Skeletal muscle tissue (tissue), 4 donors: ENCODE measurements around the gene SLC30A4. TPM values are rescaled to one million over a fixed set of nuclear protein-coding genes. Genes with fewer than 3 reads are reported as not detected.

Source experiments
- H3K27ac ChIP-seq: one replicate; pipeline ENCODE4 v1.7.0; 2013; ENCODE audit warnings: mild to moderate bottlenecking, low read depth, low read length, inconsistent platforms
- H3K27me3 ChIP-seq, 3 donors: one replicate each; pipeline ENCODE4 v1.7.0; 2013; ENCODE audit warnings: low read length in 3 of 3; ENCODE audit not compliant: control insufficient read depth in 3 of 3, insufficient read depth in 3 of 3
- H3K36me3 ChIP-seq, 3 donors: one replicate each; pipeline ENCODE4 v1.7.0; 2013; ENCODE audit warnings: low read length in 3 of 3; ENCODE audit not compliant: control insufficient read depth in 3 of 3, insufficient read depth in 3 of 3
- H3K4me1 ChIP-seq, 3 donors: one replicate each; pipeline ENCODE4 v1.7.0; 2013; ENCODE audit warnings: low read length in 3 of 3, mild to moderate bottlenecking in 3 of 3; ENCODE audit not compliant: control insufficient read depth in 3 of 3, insufficient read depth in 3 of 3
- H3K4me3 ChIP-seq, 3 donors: one replicate each; pipeline ENCODE4 v1.7.0; 2013; ENCODE audit warnings: low read length in 3 of 3
- H3K9ac ChIP-seq, 3 donors: one replicate each; pipeline ENCODE4 v1.7.0; 2013; ENCODE audit warnings: low read length in 3 of 3, mild to moderate bottlenecking in 3 of 3, moderate library complexity in 2 of 3, low read depth in 1 of 3
- H3K9me3 ChIP-seq, 3 donors: one replicate each; pipeline ENCODE4 v1.7.0; 2013; ENCODE audit warnings: low read length in 3 of 3; ENCODE audit not compliant: control insufficient read depth in 3 of 3
- total RNA-seq: library from RNA; depleted of rRNA; stranded (reverse); fragments of >200 nt; gene quantifications from one replicate; pipeline ENCODE4 v1.2.3, GENCODE V29; 2014
- donor health status: Osteomylitis.

Gene SLC30A4
- total RNA-seq, 1 donor from 2014 or later: 8.9 TPM

DNA sequence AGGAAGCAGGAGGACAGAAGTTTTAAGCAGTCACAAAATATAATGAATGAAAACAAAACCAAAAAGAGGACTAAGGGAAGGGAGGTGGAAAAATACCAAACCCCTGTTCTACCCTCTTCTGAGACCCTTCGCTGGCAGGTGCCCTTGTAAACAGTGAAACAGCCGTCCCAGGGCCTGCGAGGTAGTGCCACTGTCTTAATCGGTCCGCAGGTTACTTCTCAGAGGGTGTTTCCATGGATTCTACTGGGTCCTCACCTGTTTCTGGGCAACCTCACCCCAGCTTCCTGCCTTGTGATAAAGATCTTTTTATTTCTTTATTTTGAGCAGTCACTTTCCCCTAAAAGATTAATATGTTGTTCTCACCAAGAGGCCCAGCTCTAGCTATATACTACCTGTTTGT is 65.3 kb downstream of the SLC30A4 start:
- H3K27ac ChIP-seq: no peak overlapping the region
- H3K27me3 ChIP-seq: no peaks in the 10 kb centered on the region
- H3K36me3 ChIP-seq: no peaks in the 10 kb centered on the region
- H3K9me3 ChIP-seq: no peaks in the 10 kb centered on the region
- H3K4me3 ChIP-seq: no peak overlapping the region
- H3K4me1 ChIP-seq: peaks cover 0 to 10% (median 6%) of the 10 kb centered on the region in 3 donors
- no peak overlapping the region for H3K9ac ChIP-seq

- H3K9ac ChIP-seq: no peak overlapping the region
- peaks cover 0 to 10% (median 6%) of the 10 kb centered on the region in 3 donors for H3K4me1 ChIP-seq
- no peaks in the 10 kb centered on the region for H3K9me3 ChIP-seq
- no peak overlapping the region for H3K27ac ChIP-seq
- no peaks in the 10 kb centered on the region for H3K27me3 ChIP-seq
- H3K4me3 ChIP-seq: no peak overlapping the region
- no peaks in the 10 kb centered on the region for H3K36me3 ChIP-seq
Measured at GRCh38 chr15:45456212-45457106, 66.1 kb downstream of the SLC30A4 start.

DNA sequence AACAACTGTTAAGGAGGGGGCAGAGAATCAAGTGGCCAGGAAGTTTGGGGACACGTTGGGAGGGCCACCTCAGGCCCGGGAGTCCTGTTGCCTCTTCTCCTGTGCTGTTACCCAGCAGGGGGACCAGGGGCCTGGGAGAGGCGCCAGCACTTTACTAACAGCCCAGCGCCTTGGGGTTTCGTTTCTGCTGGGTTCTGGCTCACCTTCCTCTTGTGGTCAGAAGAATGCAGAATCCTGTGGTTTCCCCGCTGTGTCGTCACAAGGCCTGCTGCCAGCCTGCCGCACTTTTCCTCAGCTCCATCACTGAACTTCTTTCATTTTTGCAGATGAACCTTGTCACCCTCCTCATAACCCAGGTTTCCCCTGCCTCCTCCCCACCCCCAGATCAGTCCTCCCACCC is 67.7 kb downstream of the SLC30A4 start:
- Histone ChIP-seq H3K9ac (no peak overlapping the region), H3K27ac (no peak overlapping the region), H3K4me3 (no peak overlapping the region), H3K4me1 (peaks cover 0 to 10% (median 6%) of the 10 kb centered on the region in 3 donors), H3K36me3 (no peaks in the 10 kb centered on the region), H3K27me3 (peaks cover 0 to 7% (median 0%) of the 10 kb centered on the region in 3 donors), H3K9me3 (no peaks in the 10 kb centered on the region)

DNA sequence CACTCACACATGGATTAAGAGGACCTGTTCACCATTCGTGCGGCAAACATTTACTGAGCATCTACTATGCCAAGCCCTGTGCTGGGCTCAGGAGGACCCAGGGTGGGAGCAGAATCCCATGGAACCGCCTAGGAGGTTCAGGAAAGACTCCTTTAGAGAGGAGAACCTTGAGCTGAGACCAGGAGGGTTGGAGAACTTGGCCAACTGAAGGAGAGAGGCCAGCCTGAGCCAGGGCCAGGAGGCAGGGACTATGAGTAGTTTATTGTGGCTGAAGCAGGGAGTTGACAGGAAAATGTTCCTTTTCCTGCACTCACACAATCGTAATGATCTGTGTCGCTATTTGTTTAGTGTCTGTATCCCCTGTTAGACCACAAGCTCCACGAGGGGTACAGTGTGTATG is 71.3 kb downstream of the SLC30A4 start:
- H3K27me3 ChIP-seq: peaks cover 0 to 19% (median 4%) of the 10 kb centered on the region in 3 donors

DNA sequence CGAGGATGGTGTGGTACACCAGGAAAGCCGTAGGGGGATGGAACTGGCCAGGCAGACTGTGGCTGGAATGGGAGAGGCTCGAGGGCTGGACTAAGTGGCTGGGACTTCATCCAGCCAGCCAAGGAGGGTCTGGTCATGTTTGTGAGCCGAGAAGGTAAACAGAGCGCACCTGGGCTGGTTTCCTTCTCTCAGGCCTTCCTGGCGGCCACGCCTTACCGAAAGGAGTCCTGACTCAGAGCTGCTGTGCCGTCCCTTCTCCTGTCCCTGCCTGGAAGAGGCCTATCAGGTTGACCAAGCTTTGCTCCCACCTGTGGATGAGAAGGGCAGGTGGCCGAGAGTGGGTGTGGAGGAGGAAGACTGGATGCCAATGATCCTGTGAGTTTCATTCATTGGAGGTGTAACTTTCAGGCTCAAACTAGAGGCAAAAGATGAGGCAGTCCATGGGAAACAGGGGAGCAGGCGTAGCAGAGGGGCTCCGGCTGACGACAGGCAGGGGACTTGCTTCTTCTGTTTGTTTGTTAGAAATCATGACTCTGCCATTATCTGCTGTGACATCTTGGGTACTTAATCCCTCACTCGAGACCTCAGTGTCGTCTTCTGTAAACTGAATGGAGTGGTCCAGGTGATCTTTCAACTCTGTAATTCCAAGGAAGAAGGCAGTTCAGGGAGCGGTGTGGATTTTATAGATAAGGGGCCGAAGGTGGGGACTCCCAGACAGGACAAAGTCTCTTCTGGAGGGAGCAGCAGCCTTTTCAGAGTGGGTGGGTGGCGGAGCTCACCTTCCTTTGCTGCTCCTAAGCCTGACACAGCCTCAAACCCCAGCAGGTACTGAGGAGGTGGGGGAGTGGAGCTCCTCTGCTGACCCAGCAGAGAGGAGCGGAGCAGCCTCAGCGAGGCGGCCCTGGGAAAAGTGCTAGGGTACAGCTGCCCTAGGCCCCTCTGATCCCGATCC is 72.4 kb downstream of the SLC30A4 start:
- no peaks in the 10 kb centered on the region for H3K9me3 ChIP-seq
- peaks cover 0 to 5% (median 3%) of the 10 kb centered on the region in 3 donors for H3K4me1 ChIP-seq
- no peaks in the 10 kb centered on the region for H3K36me3 ChIP-seq
- no peak overlapping the region for H3K4me3 ChIP-seq
- no peak overlapping the region for H3K9ac ChIP-seq
- peaks cover 0 to 19% (median 11%) of the 10 kb centered on the region in 3 donors for H3K27me3 ChIP-seq
- no peak overlapping the region for H3K27ac ChIP-seq

More for the DNA sequence above, 71.3 kb downstream of the SLC30A4 start:
- Histone ChIP-seq H3K9me3 (no peaks in the 10 kb centered on the region), H3K4me1 (peaks cover 0 to 5% (median 3%) of the 10 kb centered on the region in 3 donors), H3K27ac (no peak overlapping the region), H3K9ac (no peak overlapping the region), H3K4me3 (no peak overlapping the region), H3K36me3 (no peaks in the 10 kb centered on the region)

- Histone ChIP-seq H3K9me3 (no peaks in the 10 kb centered on the region), H3K9ac (no peak overlapping the region), H3K4me1 (peaks cover 0 to 3% (median 0%) of the 10 kb centered on the region in 3 donors), H3K4me3 (no peak overlapping the region), H3K27me3 (peaks cover 0 to 19% (median 14%) of the 10 kb centered on the region in 3 donors), H3K36me3 (no peaks in the 10 kb centered on the region), H3K27ac (no peak overlapping the region)
Measured at GRCh38 chr15:45449395-45449794, 73.2 kb downstream of the SLC30A4 start.

GRCh38 chr15:45448066-45448915 is 74.3 kb downstream of the SLC30A4 start:
- Histone ChIP-seq H3K4me3 (no peak overlapping the region), H3K9ac (no peak overlapping the region), H3K4me1 (peaks cover 0 to 3% (median 0%) of the 10 kb centered on the region in 3 donors), H3K9me3 (no peaks in the 10 kb centered on the region), H3K27me3 (peaks cover 0 to 19% (median 14%) of the 10 kb centered on the region in 3 donors), H3K27ac (no peak overlapping the region), H3K36me3 (no peaks in the 10 kb centered on the region)

- peaks cover 0 to 3% (median 0%) of the 10 kb centered on the region in 3 donors for H3K4me1 ChIP-seq
- no peak overlapping the region for H3K4me3 ChIP-seq
- H3K36me3 ChIP-seq: no peaks in the 10 kb centered on the region
- no peaks in the 10 kb centered on the region for H3K9me3 ChIP-seq
- H3K27me3 ChIP-seq: peaks cover 0 to 14% (median 10%) of the 10 kb centered on the region in 3 donors
- no peak overlapping the region for H3K9ac ChIP-seq
- H3K27ac ChIP-seq: no peak overlapping the region
Measured at GRCh38 chr15:45443645-45444044, 78.9 kb downstream of the SLC30A4 start.

DNA sequence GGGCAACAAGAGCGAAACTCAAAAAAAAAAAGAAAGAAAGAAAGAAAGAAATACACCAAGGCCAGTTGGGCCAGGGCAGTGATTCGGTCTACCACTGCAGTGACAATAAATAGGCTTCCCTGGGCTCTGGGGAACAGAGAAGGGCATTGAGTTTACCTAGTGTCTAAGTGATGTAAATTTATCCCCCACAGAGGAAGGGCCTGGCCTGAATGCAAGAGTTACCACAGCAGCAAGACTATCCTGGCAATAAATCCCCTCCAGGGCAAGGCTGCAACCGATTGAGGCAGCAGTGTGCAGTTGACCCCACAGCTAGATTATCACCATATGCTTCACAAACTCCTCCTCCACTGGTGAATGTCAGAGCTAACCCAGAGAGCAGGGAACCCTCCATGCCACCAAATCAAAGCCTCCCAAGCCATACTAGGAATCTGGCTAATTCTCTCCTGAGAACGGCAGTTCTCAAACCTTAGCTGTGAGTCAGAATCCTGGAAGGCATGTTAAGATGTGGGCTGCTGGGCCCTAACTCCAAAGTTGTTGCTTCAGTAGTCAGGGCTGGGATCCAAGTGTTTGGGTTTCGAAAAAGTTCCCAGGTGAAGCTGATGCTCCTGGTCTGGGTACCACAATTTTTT is 79.9 kb downstream of the SLC30A4 start:
- Histone ChIP-seq H3K27me3 (peaks cover 0 to 14% (median 3%) of the 10 kb centered on the region in 3 donors), H3K9ac (no peak overlapping the region), H3K4me3 (no peak overlapping the region), H3K4me1 (peaks cover 0 to 3% (median 0%) of the 10 kb centered on the region in 3 donors), H3K36me3 (no peaks in the 10 kb centered on the region), H3K9me3 (no peaks in the 10 kb centered on the region), H3K27ac (no peak overlapping the region)
